ENCODE results near the gene CACUL1.

DNA sequence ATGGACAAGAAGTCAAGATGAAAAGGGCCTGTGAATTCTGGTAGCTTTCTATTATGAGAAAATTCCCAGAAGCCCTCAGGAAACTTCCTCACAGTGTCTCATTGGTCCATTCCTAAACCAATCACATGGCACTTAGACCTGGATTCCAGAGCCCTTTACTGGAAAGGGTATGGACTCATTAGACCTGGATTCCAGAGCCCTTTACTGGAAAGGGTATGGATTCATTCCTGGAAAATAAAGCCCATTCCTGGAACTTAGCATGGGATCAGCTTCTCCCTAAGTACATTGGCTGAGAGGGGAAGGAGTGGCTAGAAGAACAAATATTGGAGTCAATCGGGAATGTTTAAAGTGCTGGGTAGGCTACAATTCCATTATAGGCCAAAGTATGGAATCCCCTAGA lies 3.7 kb upstream of the CACUL1 start:
- TF ChIP-seq POLR2A (IDR thresholded peaks at IDR 0.05; ENCODE audit: low read depth, low read length) (no peak), TAF1 (IDR thresholded peaks at IDR 0.05; ENCODE audit: borderline replicate concordance, low read depth, low read length) (no peak), POLR2AphosphoS5 (IDR thresholded peaks at IDR 0.05; ENCODE audit: low read depth, low read length) (no peak)

Measured in GM12892 (cell line).